ENCODE data around the gene ATP10B.

The ATP10B gene

DNA sequence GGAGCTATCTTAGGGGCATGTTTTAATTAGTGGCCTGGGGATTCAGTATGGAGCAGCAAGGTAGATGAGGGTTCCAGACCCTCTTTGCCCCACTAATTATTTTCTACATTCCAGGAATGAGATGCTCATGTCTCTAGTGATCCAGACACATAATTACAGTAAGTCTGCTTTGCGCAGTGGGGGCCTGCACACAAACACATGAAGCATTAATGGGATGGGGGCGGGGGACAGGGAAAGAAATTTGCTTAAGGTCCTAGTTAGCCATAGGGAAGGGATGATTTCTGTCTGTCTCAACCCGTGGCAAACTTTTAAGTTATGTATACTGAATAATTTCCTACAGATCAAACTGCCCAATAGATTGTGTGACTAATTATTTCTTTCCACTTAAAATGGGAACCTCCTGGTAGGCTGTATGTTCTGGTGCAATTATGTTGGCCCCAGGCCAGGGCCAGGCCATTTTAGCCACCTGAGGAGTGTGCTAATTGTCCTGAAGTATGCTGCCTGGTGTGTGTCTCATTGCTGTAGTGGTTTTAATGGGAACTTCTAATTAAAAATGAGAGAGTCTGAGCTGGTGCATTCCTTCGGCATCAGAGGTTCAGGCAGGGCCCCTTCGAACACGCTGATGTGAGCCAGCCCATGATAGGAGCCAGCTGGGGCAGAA is 295.9 kb downstream of the ATP10B start:
- H3K4me3 ChIP-seq (ENCODE audit: low read depth in 1 of 2, low read length in 1 of 2): no peak overlapping the region
- no peak for TF ChIP-seq CTCF (IDR thresholded peaks at IDR 0.05)
- no peaks in the 10 kb centered on the region for H3K36me3 ChIP-seq
- H3K4me1 ChIP-seq (ENCODE audit: control insufficient read depth in 1 of 2, insufficient read depth in 1 of 2, low read depth in 1 of 2, low read length in 1 of 2): no peaks in the 10 kb centered on the region
- no peaks in the 10 kb centered on the region for H3K27me3 ChIP-seq
- no peaks in the 10 kb centered on the region for H3K9me3 ChIP-seq
- H3K27ac ChIP-seq: no peak overlapping the region

DNA sequence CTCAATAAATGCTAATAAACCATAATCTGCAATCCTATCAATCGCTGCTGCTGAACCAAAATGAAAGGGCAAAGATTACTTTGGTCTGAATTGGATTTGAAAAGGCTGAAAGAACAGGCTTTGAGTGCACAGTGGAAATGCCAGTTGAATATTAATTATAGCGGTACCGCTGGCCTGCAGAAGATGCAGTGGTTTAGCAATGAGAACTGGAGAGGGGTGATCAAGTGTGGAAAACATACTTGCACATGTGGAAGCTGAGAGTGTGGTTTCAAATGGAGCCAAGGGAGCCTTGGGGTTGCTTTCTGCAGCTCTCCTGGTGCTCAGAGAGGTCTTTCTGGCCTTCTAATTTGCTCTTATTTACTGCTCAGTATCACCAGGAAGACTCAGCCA is 296.4 kb downstream of the ATP10B start:
- no peaks in the 10 kb centered on the region for H3K36me3 ChIP-seq

DNA sequence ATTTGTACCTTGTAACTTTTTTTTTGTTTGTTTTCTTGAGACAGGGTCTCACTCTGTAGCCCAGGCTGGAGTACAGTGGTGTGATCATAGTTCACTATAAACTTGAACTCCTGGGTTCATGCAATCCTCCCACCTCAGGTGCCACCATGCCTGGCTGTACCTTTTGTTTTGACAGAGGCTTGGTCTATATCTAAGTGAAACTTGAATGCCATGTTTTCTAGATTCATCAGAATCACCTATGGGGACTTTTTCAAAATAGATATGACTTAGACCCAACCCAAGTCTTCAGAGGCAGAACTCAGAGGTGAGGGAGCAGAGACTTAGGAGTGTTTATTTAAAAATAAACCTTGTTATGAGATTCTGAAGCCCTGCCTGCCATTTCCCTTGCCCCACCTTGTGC is 301.9 kb downstream of the ATP10B start:
- no peak for TF ChIP-seq CTCF (IDR thresholded peaks at IDR 0.05)
- H3K27me3 ChIP-seq: no peaks in the 10 kb centered on the region
- H3K36me3 ChIP-seq: no peaks in the 10 kb centered on the region
- H3K9me3 ChIP-seq: no peaks in the 10 kb centered on the region
- no peaks in the 10 kb centered on the region for H3K4me1 ChIP-seq (ENCODE audit: control insufficient read depth in 1 of 2, insufficient read depth in 1 of 2, low read depth in 1 of 2, low read length in 1 of 2)
- H3K27ac ChIP-seq: no peak overlapping the region
- H3K4me3 ChIP-seq (ENCODE audit: low read depth in 1 of 2, low read length in 1 of 2): no peak overlapping the region

More for the DNA sequence above, 296.4 kb downstream of the ATP10B start:
- Histone ChIP-seq H3K9me3 (no peaks in the 10 kb centered on the region), H3K4me1 (ENCODE audit: control insufficient read depth in 1 of 2, insufficient read depth in 1 of 2, low read depth in 1 of 2, low read length in 1 of 2) (no peaks in the 10 kb centered on the region), H3K27me3 (no peaks in the 10 kb centered on the region), H3K27ac (no peak overlapping the region), H3K4me3 (ENCODE audit: low read depth in 1 of 2, low read length in 1 of 2) (no peak overlapping the region)
- no peak for TF ChIP-seq CTCF (IDR thresholded peaks at IDR 0.05)

GRCh38 chr5:160548949-160549645 is 302.9 kb downstream of the ATP10B start:
- no peaks in the 10 kb centered on the region for H3K27me3 ChIP-seq
- no peak overlapping the region for H3K4me3 ChIP-seq (ENCODE audit: low read depth in 1 of 2, low read length in 1 of 2)
- TF ChIP-seq CTCF (IDR thresholded peaks at IDR 0.05): no peak
- H3K27ac ChIP-seq: no peak overlapping the region
- no peaks in the 10 kb centered on the region for H3K4me1 ChIP-seq (ENCODE audit: control insufficient read depth in 1 of 2, insufficient read depth in 1 of 2, low read depth in 1 of 2, low read length in 1 of 2)
- H3K36me3 ChIP-seq: no peaks in the 10 kb centered on the region
- no peaks in the 10 kb centered on the region for H3K9me3 ChIP-seq

DNA sequence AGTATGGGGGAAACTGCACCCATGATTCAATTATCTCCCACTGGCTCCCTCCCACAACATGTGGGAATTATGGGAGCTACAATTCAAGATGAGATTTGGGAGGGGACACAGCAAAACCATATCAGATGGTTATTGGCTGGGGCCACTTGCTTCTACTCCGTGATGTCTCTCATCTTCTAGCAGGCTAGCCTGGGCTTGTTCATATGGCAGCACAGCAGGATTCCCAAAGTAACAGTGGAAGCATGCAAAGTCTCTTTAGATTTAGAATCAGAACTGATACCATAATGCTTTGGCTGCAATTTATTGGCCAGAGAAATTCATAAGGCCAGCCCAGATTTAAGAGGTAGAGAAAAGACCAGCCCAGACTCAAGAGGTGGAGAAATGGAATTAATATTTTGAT is 304.1 kb downstream of the ATP10B start:
- no peak for TF ChIP-seq CTCF (IDR thresholded peaks at IDR 0.05)
- Histone ChIP-seq H3K27ac (no peak overlapping the region), H3K36me3 (no peaks in the 10 kb centered on the region), H3K9me3 (no peaks in the 10 kb centered on the region), H3K4me3 (ENCODE audit: low read depth in 1 of 2, low read length in 1 of 2) (no peak overlapping the region), H3K4me1 (ENCODE audit: control insufficient read depth in 1 of 2, insufficient read depth in 1 of 2, low read depth in 1 of 2, low read length in 1 of 2) (no peaks in the 10 kb centered on the region), H3K27me3 (no peaks in the 10 kb centered on the region)

All from neutrophil (primary cell).